Measurements from ENCODE around the gene CAMK1D.
"Not testable (repeated sequence)": the region's sequence is repeated elsewhere in the genome, so short reads cannot be mapped to it uniquely, and the experiment has no call there.

The CAMK1D gene

DNA sequence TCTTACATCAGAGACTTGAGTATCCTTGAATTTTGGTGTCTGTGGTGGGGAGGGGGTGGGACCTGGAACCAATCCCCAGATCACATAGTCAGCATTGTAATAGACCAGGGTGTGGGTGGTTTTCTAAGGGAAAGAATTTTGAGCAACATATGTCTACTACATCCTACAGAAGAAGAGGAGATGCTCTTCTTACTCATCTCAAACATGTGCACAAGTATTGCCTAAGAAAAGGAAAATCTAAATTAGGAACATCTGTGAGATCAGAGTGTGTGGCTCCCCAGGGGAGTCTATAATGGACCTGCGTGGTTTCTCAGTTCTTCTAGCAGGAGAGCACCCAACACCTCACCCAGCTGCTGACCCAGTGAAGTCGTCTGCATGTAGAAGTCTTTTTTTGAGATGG, 503.3 kb downstream of the CAMK1D start:
- no peak for DNase-seq (ENCODE audit: low read depth)

GRCh38 chr10:12854988-12855387, 505.6 kb downstream of the CAMK1D start:
- no peak for DNase-seq (ENCODE audit: low read depth)

GRCh38 chr10:12862459-12862858, 513.1 kb downstream of the CAMK1D start:
- no peak for DNase-seq (ENCODE audit: low read depth)

GRCh38 chr10:12865515-12865914, 516.2 kb downstream of the CAMK1D start:
- DNase-seq (ENCODE audit: low read depth) = not testable (repeated sequence)

- DNase-seq (ENCODE audit: low read depth) = no peak
These were observed 518.9 kb downstream of the CAMK1D start for GRCh38 chr10:12868229-12868628.

GRCh38 chr10:12869427-12869826, 520.1 kb downstream of the CAMK1D start:
- DNase-seq (ENCODE audit: low read depth) = no peak

DNA sequence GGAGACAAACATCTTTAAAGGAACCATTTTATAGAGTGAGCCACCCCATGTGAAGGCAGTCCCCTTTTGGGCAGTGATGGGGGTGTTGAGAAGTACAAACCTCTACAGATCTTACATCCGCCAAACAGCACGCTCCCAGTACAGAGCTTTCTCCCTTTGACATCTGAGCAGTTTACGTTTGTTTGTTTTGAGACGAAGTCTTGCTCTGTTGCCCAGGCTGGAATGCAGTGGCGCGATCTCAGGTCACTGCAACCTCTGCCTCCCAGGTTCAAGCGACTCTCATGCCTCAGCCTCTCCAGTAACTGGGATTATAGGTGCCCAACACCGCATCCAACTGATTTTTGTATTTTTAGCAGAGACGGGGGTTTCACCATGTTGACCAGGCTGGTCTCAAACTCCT, 523.2 kb downstream of the CAMK1D start:
- no peak for DNase-seq (ENCODE audit: low read depth)

DNA sequence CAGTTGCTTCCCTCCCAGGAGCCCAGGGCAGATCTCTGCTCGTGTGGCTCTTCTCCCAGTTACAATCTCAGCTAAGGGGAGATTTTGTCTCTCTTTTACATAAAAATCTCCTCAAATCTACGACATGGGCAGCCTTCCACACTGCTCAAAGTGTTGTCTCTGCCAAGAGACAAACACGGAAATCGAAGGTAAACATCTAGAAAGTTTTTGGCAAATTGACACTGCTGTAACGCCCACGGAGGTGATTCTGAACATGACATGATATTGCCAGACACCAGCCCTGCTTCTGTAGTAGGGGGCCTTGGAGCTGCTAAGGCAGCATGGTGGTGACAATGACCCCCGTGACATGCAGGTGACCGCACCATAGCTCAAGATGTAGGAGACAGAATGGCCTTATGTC, 523.8 kb downstream of the CAMK1D start:
- DNase-seq (ENCODE audit: low read depth) = no peak

DNA sequence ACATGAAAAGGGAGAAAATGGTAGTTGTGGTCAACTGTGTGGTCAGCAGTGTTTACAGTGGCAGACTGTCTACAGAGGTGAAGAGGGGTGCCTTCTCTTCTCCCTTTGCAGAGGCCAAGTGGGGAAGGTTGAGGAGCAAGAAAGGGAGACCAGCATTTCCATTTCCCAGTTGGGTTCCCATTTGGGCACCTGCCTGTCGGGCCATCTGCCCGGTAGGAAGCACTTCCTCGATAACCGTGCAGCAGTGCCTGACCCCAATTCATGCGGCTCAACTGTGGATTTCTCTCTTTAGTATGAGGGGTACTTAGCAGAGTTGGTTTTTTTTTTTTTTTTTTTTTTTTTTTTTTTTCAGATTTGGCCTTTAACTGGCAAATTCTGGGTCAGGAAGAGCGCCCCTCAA, 525.2 kb downstream of the CAMK1D start:
- DNase-seq (ENCODE audit: low read depth) = no peak

DNA sequence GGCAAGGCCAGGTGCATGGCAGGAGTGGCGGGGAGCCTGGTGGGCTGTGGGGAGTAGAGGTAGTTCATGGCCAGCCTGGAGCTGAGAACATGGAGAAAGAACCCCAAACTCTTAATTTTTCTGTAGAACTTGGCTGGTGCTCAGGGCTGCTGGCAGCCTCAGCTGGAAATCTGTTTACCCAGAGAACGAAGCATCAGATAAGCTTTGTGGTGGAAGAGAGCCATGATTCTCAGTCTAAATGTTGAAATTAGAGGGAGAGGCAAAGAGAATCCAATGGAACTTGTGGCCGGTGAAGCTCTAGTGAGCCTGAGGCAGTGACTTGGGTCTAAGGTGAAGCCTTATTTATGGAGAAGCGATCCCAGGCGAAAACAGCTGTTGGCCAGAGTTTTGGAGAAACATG, 525.8 kb downstream of the CAMK1D start:
- no peak for DNase-seq (ENCODE audit: low read depth)

GRCh38 chr10:12876266-12876665, 526.9 kb downstream of the CAMK1D start:
- DNase-seq (ENCODE audit: low read depth) = no peak

- no peak for DNase-seq (ENCODE audit: low read depth)
These were observed 527.8 kb downstream of the CAMK1D start for GRCh38 chr10:12877150-12877549.

DNA sequence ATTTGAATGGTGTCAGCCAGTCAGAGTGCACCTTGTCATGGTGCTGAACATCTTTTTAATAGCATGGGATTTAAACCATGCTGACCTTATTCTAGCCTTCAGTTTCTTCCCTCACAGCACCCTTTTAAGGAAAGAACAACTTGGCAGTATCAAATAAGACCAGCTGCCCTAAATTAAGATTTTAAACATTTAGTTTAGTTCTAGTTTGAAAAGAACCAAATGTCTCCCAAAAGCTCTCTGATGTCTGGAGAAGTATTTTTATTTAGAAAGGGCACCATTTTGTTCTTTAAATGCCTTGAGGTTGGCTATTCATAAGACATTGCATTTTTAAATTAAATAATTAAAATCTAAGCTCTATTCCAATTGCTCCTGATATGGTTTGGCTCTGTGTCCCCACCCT, 531.1 kb downstream of the CAMK1D start:
- DNase-seq (ENCODE audit: low read depth) = no peak

DNA sequence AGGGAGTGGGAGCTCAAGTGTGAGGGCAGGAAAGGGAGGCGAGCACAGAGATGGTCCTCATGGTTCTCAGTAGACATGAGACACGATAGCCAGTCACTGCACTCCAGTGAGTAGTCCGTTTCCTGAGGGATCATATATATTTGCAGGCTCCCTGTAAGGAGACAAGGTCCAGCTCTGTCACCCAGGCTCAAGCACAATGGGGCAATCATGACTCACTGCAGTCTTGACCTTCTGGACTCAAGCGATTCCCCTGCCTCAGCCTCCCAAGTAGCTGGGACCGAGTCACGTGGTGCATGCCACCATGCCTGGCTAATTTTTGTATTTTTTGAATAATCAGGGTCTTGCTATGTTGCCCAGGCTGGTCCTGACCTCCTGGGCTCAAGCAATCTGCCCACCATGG, 535.5 kb downstream of the CAMK1D start:
- no peak for DNase-seq (ENCODE audit: low read depth)

Measured in activated T-cell treated with anti-CD3 and anti-CD28 coated beads for 1 hour (primary cell).